AG04449 (cell line): Measurements from ENCODE around the gene ARHGAP40.

ENCODE experiments used
- CTCF ChIA-PET: fragments of 350-600 bp; formaldehyde crosslinking; extraction: SDS; loops from one replicate; lab custom pipeline; 2021; ENCODE audit warnings: antibody characterized with exemption; lab: Yijun Ruan, JAX
- POLR2A ChIA-PET: fragments of 400-600, 350-600 bp; formaldehyde crosslinking; extraction: SDS; loops from one replicate; lab custom pipeline; 2020; ENCODE audit warnings: antibody characterized with exemption, inconsistent platforms; lab: Yijun Ruan, JAX
- DNase-seq: peaks from one replicate; pipeline ENCODE4 v3.0.0-alpha.2; 2010; ENCODE audit warnings: low read depth, low spot score
- H3K4me3 ChIP-seq: 2 replicates; pipeline ENCODE4 v1.5.1; 2011; ENCODE audit warnings: low read depth, mild to moderate bottlenecking, control low read depth, low read length
- CTCF ChIP-seq: IDR thresholded peaks from one replicate; pipeline ENCODE4 v1.5.1; 2011; ENCODE audit warnings: mild to moderate bottlenecking, moderate library complexity, low read length, control low read depth, inconsistent platforms; ENCODE audit not compliant: insufficient read depth; ENCODE audit errors: missing control alignments

The ARHGAP40 gene

GRCh38 chr20:38624084-38624483 is 22.5 kb downstream of the ARHGAP40 start:
- DNase-seq = no peak
- ChIA-PET CTCF (no interaction called here), POLR2A (no interaction called here)
- H3K4me3 ChIP-seq = no peak overlapping the region
- TF ChIP-seq CTCF = no peak

- TF ChIP-seq CTCF = no peak
- no peak overlapping the region for H3K4me3 ChIP-seq
- ChIA-PET CTCF (no interaction called here), POLR2A (no interaction called here)
- DNase-seq = no peak
Observed at GRCh38 chr20:38625896-38626295, 24.3 kb downstream of the ARHGAP40 start.

GRCh38 chr20:38626921-38627659 is 25.5 kb downstream of the ARHGAP40 start:
- ChIA-PET CTCF (no interaction called here), POLR2A (no interaction called here)
- TF ChIP-seq CTCF = no peak
- DNase-seq = no peak
- no peak overlapping the region for H3K4me3 ChIP-seq

- POLR2A ChIA-PET = no interaction called here
- no peak for TF ChIP-seq CTCF
- no peak for DNase-seq
- CTCF ChIA-PET = interaction anchor here (0.9 to 1.9 kb wide), 3 partner anchors 8 to 20 kb away, joined by 3 to 4 read pairs (median 4); no protein-coding TSS in a partner anchor
- H3K4me3 ChIP-seq = no peak overlapping the region
Observed at GRCh38 chr20:38628580-38629470, 27.2 kb downstream of the ARHGAP40 start.

GRCh38 chr20:38629979-38630378 is 28.4 kb downstream of the ARHGAP40 start:
- POLR2A ChIA-PET = no interaction called here
- no peak for TF ChIP-seq CTCF
- H3K4me3 ChIP-seq = no peak overlapping the region
- no peak for DNase-seq
- CTCF ChIA-PET = interaction anchor here (0.9 to 1.0 kb wide), 2 partner anchors 7 to 19 kb away, joined by 3 to 4 read pairs; no protein-coding TSS in a partner anchor

- DNase-seq = no peak
- TF ChIP-seq CTCF = no peak
- no peak overlapping the region for H3K4me3 ChIP-seq
- CTCF ChIA-PET = no interaction called here
- POLR2A ChIA-PET = no interaction called here
Observed at GRCh38 chr20:38630727-38631126, 29.1 kb downstream of the ARHGAP40 start.
